Activated effector memory CD4-positive, alpha-beta T cell treated with anti-CD3 and anti-CD28 coated beads, Interleukin-2, amount 50 U/mL, for 16 hours (primary cell): ENCODE measurements around the gene MYDGF.

Experiments used
- DNase-seq: peaks from one replicate; pipeline ENCODE4 v3.0.0-alpha.2; 2020

The MYDGF gene

GRCh38 chr19:4640247-4641000 is 29.7 kb downstream of the MYDGF start:
- no peak for DNase-seq

- DNase-seq = peak; percentile 69
Measured at GRCh38 chr19:4639531-4640246, 30.5 kb downstream of the MYDGF start.

- peak; percentile 100 for DNase-seq
Measured at GRCh38 chr19:4638828-4639530, 31.2 kb downstream of the MYDGF start, which contains the start of gene TNFAIP8L1. TSS of gene TNFAIP8L1 (plus strand) at chr19:4639516. CDS start at chr19:4651870, 12,354 bp downstream.

- no peak for DNase-seq
Measured at GRCh38 chr19:4638317-4638716, 31.8 kb downstream of the MYDGF start.

GRCh38 chr19:4636761-4637160 is 33.4 kb downstream of the MYDGF start:
- no peak for DNase-seq

- peak; percentile 92 for DNase-seq
Measured at GRCh38 chr19:4636151-4636717, 33.9 kb downstream of the MYDGF start.

GRCh38 chr19:4635754-4636116 is 34.4 kb downstream of the MYDGF start:
- DNase-seq = no peak

- peak; percentile 80 for DNase-seq
Measured at GRCh38 chr19:4633140-4633967, 36.8 kb downstream of the MYDGF start.

- DNase-seq = no peak
Measured at GRCh38 chr19:4624733-4625362, 45.3 kb downstream of the MYDGF start.

- DNase-seq = no peak
Measured at GRCh38 chr19:4624301-4624700, 45.8 kb downstream of the MYDGF start.

- DNase-seq = no peak
Measured at GRCh38 chr19:4622695-4623421, 47.3 kb downstream of the MYDGF start.

- no peak for DNase-seq
Measured at GRCh38 chr19:4620675-4621074, 49.5 kb downstream of the MYDGF start.

GRCh38 chr19:4619668-4620294 is 50.4 kb downstream of the MYDGF start:
- no peak for DNase-seq

GRCh38 chr19:4618019-4618418 is 52.1 kb downstream of the MYDGF start:
- DNase-seq = no peak

- DNase-seq = no peak
Measured at GRCh38 chr19:4613254-4613751, 56.8 kb downstream of the MYDGF start.

- DNase-seq = no peak
Measured at GRCh38 chr19:4609878-4610511, 60.1 kb downstream of the MYDGF start.
